IMR-90 (cell line): ENCODE measurements around the gene LEPROT. TPM values are rescaled to one million over a fixed set of nuclear protein-coding genes. Genes with fewer than 3 reads are reported as not detected.

Source experiments
- ATAC-seq: fragments of 200-7000 bp; cut with Tn5 transposase; 2 replicates; pipeline ENCODE4 v1.9.1; 2020; ENCODE audit warnings: low read depth, mild to moderate bottlenecking, moderate library complexity
- BruUV-seq: library from RNA; stranded (reverse); fragments of 400-500 nt; replicated peaks from 2 replicates; lab custom pipeline; 2021; lab: Mats Ljungman, UMichigan
- CTCF ChIA-PET: fragments of 300-600 bp; formaldehyde crosslinking; extraction: SDS; loops from one replicate; lab custom pipeline; 2021; ENCODE audit warnings: antibody characterized with exemption; lab: Yijun Ruan, JAX
- POLR2A ChIA-PET: fragments of 300-600 bp; sonication (Branson Sonifier 250); formaldehyde crosslinking; loops from one replicate; lab custom pipeline; 2022; ENCODE audit warnings: antibody characterized with exemption; ENCODE audit not compliant: unreplicated experiment; lab: Charles Lee
- DNase-seq: peaks from one replicate; pipeline ENCODE4 v3.0.0; 2013
- H2AFZ ChIP-seq: replicated peaks from 2 replicates; pipeline ENCODE3; 2013; ENCODE audit warnings: low read length, mild to moderate bottlenecking; ENCODE audit not compliant: poor library complexity
- H2AK5ac ChIP-seq: 2 replicates; pipeline ENCODE4 v1.6.1; 2013; ENCODE audit warnings: low read depth, low read length, inconsistent platforms
- H2AK9ac ChIP-seq: replicated peaks from 2 replicates; pipeline ENCODE3; 2013; ENCODE audit warnings: mild to moderate bottlenecking, low read depth, low read length, moderate library complexity; ENCODE audit not compliant: poor library complexity
- H2BK120ac ChIP-seq: 2 replicates; pipeline ENCODE4 v1.6.1; 2013; ENCODE audit warnings: low read depth, low read length, inconsistent platforms
- H2BK15ac ChIP-seq: 3 replicates; pipeline ENCODE4 v1.6.1; 2013; ENCODE audit warnings: low read depth, low read length, inconsistent platforms
- H2BK20ac ChIP-seq: 2 replicates; pipeline ENCODE4 v1.6.1; 2013; ENCODE audit warnings: low read depth, mild to moderate bottlenecking, inconsistent platforms, low read length, moderate library complexity
- H2BK5ac ChIP-seq: 2 replicates; pipeline ENCODE4 v1.6.1; 2013; ENCODE audit warnings: mild to moderate bottlenecking, low read depth, low read length, inconsistent platforms; ENCODE audit not compliant: poor library complexity, severe bottlenecking
- H3K14ac ChIP-seq: replicated peaks from 2 replicates; pipeline ENCODE4 v1.6.1; 2013; ENCODE audit warnings: low read depth, low read length, inconsistent platforms
- H3K18ac ChIP-seq: 2 replicates; pipeline ENCODE4 v1.6.1; 2013; ENCODE audit warnings: low read depth, low read length, control low read depth
- H3K23ac ChIP-seq: 2 replicates; pipeline ENCODE4 v1.6.1; 2013; ENCODE audit warnings: low read depth, low read length, inconsistent platforms
- H3K27ac ChIP-seq: 2 replicates; pipeline ENCODE4 v1.5.1; 2013; ENCODE audit warnings: mild to moderate bottlenecking, control low read depth, low read length; ENCODE audit not compliant: insufficient read depth
- H3K27me3 ChIP-seq: 2 replicates; pipeline ENCODE4 v1.6.1; 2013; ENCODE audit warnings: low read length; ENCODE audit not compliant: control insufficient read depth, insufficient read depth
- H3K36me3 ChIP-seq: 2 replicates; pipeline ENCODE4 v1.6.1; 2013; ENCODE audit warnings: low read length, mixed read lengths; ENCODE audit not compliant: control insufficient read depth, insufficient read depth
- H3K4ac ChIP-seq: 2 replicates; pipeline ENCODE4 v1.6.1; 2013; ENCODE audit warnings: low read depth, low read length, inconsistent platforms
- H3K4me1 ChIP-seq: 2 replicates; pipeline ENCODE4 v1.6.1; 2013; ENCODE audit warnings: low read length, mixed read lengths; ENCODE audit not compliant: control insufficient read depth, insufficient read depth
- H3K4me2 ChIP-seq: 2 replicates; pipeline ENCODE4 v1.6.1; 2013; ENCODE audit warnings: low read depth, mild to moderate bottlenecking, control low read depth, low read length, moderate library complexity
- H3K4me3 ChIP-seq: 2 replicates; pipeline ENCODE4 v1.5.1; 2013; ENCODE audit warnings: low read depth, mild to moderate bottlenecking, control low read depth, low read length, moderate library complexity; ENCODE audit not compliant: insufficient read depth
- H3K56ac ChIP-seq: 2 replicates; pipeline ENCODE4 v1.6.1; 2013; ENCODE audit warnings: low read length, inconsistent platforms; ENCODE audit not compliant: insufficient read depth; ENCODE audit errors: extremely low read depth
- H3K79me1 ChIP-seq, 2 experiments: 2 replicates each; pipeline ENCODE4 v1.6.1; 2013; ENCODE audit warnings: low read length in 2 of 2, inconsistent platforms in 1 of 2, low read depth in 1 of 2
- H3K9ac ChIP-seq: 2 replicates; pipeline ENCODE4 v1.6.1; 2013; ENCODE audit warnings: low read depth, low read length, control low read depth
- H3K9me1 ChIP-seq: 2 replicates; pipeline ENCODE4 v1.6.1; 2013; ENCODE audit warnings: low read length, inconsistent platforms; ENCODE audit not compliant: insufficient read depth
- H3K9me3 ChIP-seq: 2 replicates; pipeline ENCODE4 v1.6.1; 2013; ENCODE audit warnings: low read length; ENCODE audit not compliant: control insufficient read depth, insufficient read depth
- H4K20me1 ChIP-seq: 2 replicates; pipeline ENCODE4 v1.6.1; 2013; ENCODE audit warnings: low read length, inconsistent platforms; ENCODE audit not compliant: insufficient read depth
- H4K5ac ChIP-seq: 2 replicates; pipeline ENCODE4 v1.6.1; 2013; ENCODE audit warnings: mild to moderate bottlenecking, low read depth, low read length, control low read depth
- H4K8ac ChIP-seq, 2 experiments: 2 replicates each; pipeline ENCODE4 v1.6.1; 2013; ENCODE audit warnings: low read depth in 2 of 2, low read length in 2 of 2, control low read depth in 1 of 2, inconsistent platforms in 1 of 2
- H4K91ac ChIP-seq: 2 replicates; pipeline ENCODE4 v1.6.1; 2013; ENCODE audit warnings: low read depth, low read length, inconsistent platforms; ENCODE audit not compliant: insufficient read depth
- BHLHE40 ChIP-seq: fragments of 150-350 bp; IDR thresholded peaks from 2 replicates; pipeline ENCODE4 v1.6.1; 2016; ENCODE audit warnings: mild to moderate bottlenecking, low read depth, low read length
- CEBPB ChIP-seq: IDR thresholded peaks from 2 replicates; pipeline ENCODE4 v1.6.1; 2012; ENCODE audit warnings: low read depth, low read length, improper control_type of control experiment
- CHD1 ChIP-seq: IDR thresholded peaks from 2 replicates; pipeline ENCODE4 v1.6.1; 2012; ENCODE audit warnings: low read depth, low read length, improper control_type of control experiment
- FOS ChIP-seq: fragments of 150-350 bp; IDR thresholded peaks from 2 replicates; pipeline ENCODE4 v1.6.1; 2016; ENCODE audit warnings: low read depth, low read length
- MAFK ChIP-seq: IDR thresholded peaks from 2 replicates; pipeline ENCODE4 v1.6.1; 2012; ENCODE audit warnings: low read depth, low read length, improper control_type of control experiment
- MXI1 ChIP-seq: IDR thresholded peaks from 2 replicates; pipeline ENCODE4 v1.6.1; 2012; ENCODE audit warnings: low read depth, mild to moderate bottlenecking, low read length, moderate library complexity, borderline replicate concordance
- POLR2A ChIP-seq: IDR thresholded peaks from 2 replicates; pipeline ENCODE4 v1.6.1; 2012; ENCODE audit warnings: mild to moderate bottlenecking, low read depth, low read length
- RAD21 ChIP-seq: IDR thresholded peaks from 2 replicates; pipeline ENCODE4 v1.6.1; 2012; ENCODE audit warnings: low read length, improper control_type of control experiment
- RCOR1 ChIP-seq: IDR thresholded peaks from 2 replicates; pipeline ENCODE4 v1.6.1; 2012; ENCODE audit warnings: mild to moderate bottlenecking, low read length, improper control_type of control experiment; ENCODE audit not compliant: insufficient replicate concordance
- RFX5 ChIP-seq: IDR thresholded peaks from 2 replicates; pipeline ENCODE4 v1.8.0; 2012; ENCODE audit warnings: low read depth, mild to moderate bottlenecking, low read length, moderate library complexity
- SMC3 ChIP-seq: fragments of 150-350 bp; IDR thresholded peaks from 2 replicates; pipeline ENCODE4 v1.6.1; 2016; ENCODE audit warnings: low read depth, mild to moderate bottlenecking, antibody characterized with exemption, low read length, moderate library complexity
- USF2 ChIP-seq: fragments of 150-350 bp; IDR thresholded peaks from 2 replicates; pipeline ENCODE4 v1.6.1; 2017; ENCODE audit warnings: mild to moderate bottlenecking, antibody characterized with exemption, low read length, low read depth
- WGBS, 2 experiments: methylation state at CpG; one replicate each; pipeline versions ENCODE4 v1.1.5 to v1.1.7; 2013; ENCODE audit warnings: missing lambda C conversion rate in 2 of 2; ENCODE audit not compliant: insufficient read length in 1 of 2; ENCODE audit errors: extremely low coverage in 2 of 2; 5-methylcytosine and 5-hydroxymethylcytosine counted together
- dilution Hi-C: fragments of 300-500 bp; cut with HindIII; formaldehyde crosslinking; loops from one replicate; pipeline ENCODE4 v1.14.3; 2018; ENCODE audit warnings: low sequenced_read_pairs; ENCODE audit not compliant: unreplicated experiment
- in situ Hi-C: fragments of 300-500 bp; cut with MboI; formaldehyde crosslinking; loops from 3 replicates; pipeline ENCODE4 v1.14.3; 2019; ENCODE audit warnings: low sequenced_read_pairs, inconsistent platforms, mixed read lengths
- intact Hi-C: fragments of 100-400 bp; cut with micrococcal nuclease; formaldehyde crosslinking; loops from 2 replicates; pipeline ENCODE4 v1.10.0; 2022
- polyA plus RNA-seq, 3 experiments: library from polyadenylated mRNA; depleted of rRNA; stranded (reverse); fragments of >200 nt; gene quantifications; 2 replicates each; pipeline ENCODE4 v1.2.3, GENCODE V29; 2012; ENCODE audit warnings: low replicate concordance in 1 of 3
- total RNA-seq: library from RNA; depleted of rRNA; stranded (reverse); fragments of >200 nt; gene quantifications from 2 replicates; pipeline ENCODE4 v1.2.3, GENCODE V29; 2012

Gene LEPROT
- total and polyA plus RNA-seq, 2 of the 4 experiments (the other 2 are of a cell fraction) = 21.0 to 40.2 TPM

DNA sequence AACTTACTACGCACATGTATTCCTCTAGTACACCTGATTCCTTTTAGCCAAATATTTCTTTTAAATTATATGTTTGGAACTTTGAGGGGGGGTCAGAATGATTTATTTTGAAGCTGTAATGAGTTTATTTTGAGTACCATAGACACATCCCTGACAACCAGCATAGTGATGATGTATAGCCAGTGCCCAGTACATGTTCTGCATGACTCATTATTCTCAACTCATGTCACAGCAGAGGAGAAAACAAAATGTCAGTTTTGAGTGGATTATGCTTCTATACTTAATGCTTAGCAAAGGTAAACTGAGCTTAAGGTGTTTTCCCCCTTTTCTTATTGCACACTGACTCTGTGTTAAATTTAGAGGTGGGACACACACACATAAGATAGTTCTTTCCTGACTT is 22.4 kb upstream of the LEPROT start:
- dilution Hi-C loops = no loop called here
- CTCF ChIA-PET = no interaction called here
- peaks cover 5% of the 10 kb centered on the region; the same call in 1 of the 2 replicates for H3K27me3 ChIP-seq
- H3K18ac ChIP-seq = no peak overlapping the region
- intact Hi-C loops = no loop called here
- no peaks in the 10 kb centered on the region for H3K9me1 ChIP-seq
- H3K56ac ChIP-seq = no peak overlapping the region
- no peaks in the 10 kb centered on the region for H3K36me3 ChIP-seq
- no peak overlapping the region for H2BK120ac ChIP-seq
- in situ Hi-C loops = no loop called here
- H3K4ac ChIP-seq = no peak overlapping the region
- ATAC-seq (no peak), DNase-seq (no peak)
- no CpG with 5 or more reads among the region's 1 CpG for WGBS, 2 experiments
- no peaks in the 10 kb centered on the region for H4K20me1 ChIP-seq
- H3K23ac ChIP-seq = no peak overlapping the region
- no peak overlapping the region for H3K4me3 ChIP-seq
- H3K4me1 ChIP-seq = no peaks in the 10 kb centered on the region
- H3K79me1 ChIP-seq = no peaks in the 10 kb centered on the region
- H2BK15ac ChIP-seq = no peak overlapping the region
- H2AK5ac ChIP-seq = no peak overlapping the region
- POLR2A ChIA-PET = no interaction called here
- H3K27ac ChIP-seq = no peak overlapping the region
- H3K4me2 ChIP-seq = no peak overlapping the region
- H4K5ac ChIP-seq = no peak overlapping the region
- no peak overlapping the region for H2AK9ac ChIP-seq
- H2BK5ac ChIP-seq = no peak overlapping the region
- H2AFZ ChIP-seq = no peak overlapping the region
- no peak overlapping the region for H3K14ac ChIP-seq
- H4K8ac ChIP-seq = no peak overlapping the region
- H2BK20ac ChIP-seq = no peak overlapping the region
- no TSS peak for BruUV-seq
- no peaks in the 10 kb centered on the region for H3K9me3 ChIP-seq
- TF ChIP-seq RAD21 (no peak), MAFK (no peak), CHD1 (no peak), RCOR1 (no peak), SMC3 (no peak), BHLHE40 (no peak), CEBPB (no peak), RFX5 (no peak), POLR2A (no peak), USF2 (no peak), MXI1 (no peak), FOS (no peak)
- H3K9ac ChIP-seq = no peak overlapping the region
- no peak overlapping the region for H4K91ac ChIP-seq
